B cell (primary cell): ENCODE results near the gene MAP3K4. TPM values are rescaled to one million over a fixed set of nuclear protein-coding genes. Genes with fewer than 3 reads are reported as not detected.
A peak's percentile ranks its signal among the peaks of the same experiment; 100 is the strongest.

ENCODE experiments used
- ATAC-seq: fragments of 200-7000 bp; cut with Tn5 transposase; one replicate; pipeline ENCODE4 v1.10.0; 2021; ENCODE audit warnings: low read depth, mild to moderate bottlenecking, moderate number of reproducible peaks, moderate library complexity
- CTCF ChIA-PET: fragments of 350-600 bp; sonication (Branson Sonifier 250); formaldehyde crosslinking; loops from one replicate; lab custom pipeline; 2021; ENCODE audit warnings: antibody characterized with exemption, inconsistent platforms; lab: Charles Lee
- POLR2A ChIA-PET: fragments of 350-600 bp; sonication (Branson Sonifier 250); formaldehyde crosslinking; loops from one replicate; lab custom pipeline; 2021; ENCODE audit warnings: antibody characterized with exemption; lab: Charles Lee
- DNase-seq: peaks from one replicate; pipeline ENCODE4 v3.0.0; 2013
- H2AFZ ChIP-seq: 2 replicates; pipeline ENCODE4 v1.6.1; 2012; ENCODE audit warnings: mild to moderate bottlenecking, low read depth, low read length; ENCODE audit not compliant: insufficient read depth, poor library complexity, severe bottlenecking
- H3K27ac ChIP-seq, 2 donors: 1 replicate in 1 of 2; 2 replicates in 1 of 2; pipeline ENCODE4 v1.5.1; 2012 to 2013; ENCODE audit warnings: low read length in 2 of 2, mild to moderate bottlenecking in 2 of 2, moderate library complexity in 1 of 2
- H3K27me3 ChIP-seq, 4 experiments: fragments of 200-600 bp in 1 of 4; sonication (generic) in 1 of 4; replicated peaks in 1 of 4; 1 replicate in 2 of 4; 2 replicates in 2 of 4; pipeline versions ENCODE4 v1.6.1 to v1.7.0; 2013 to 2016; ENCODE audit warnings: low read length in 3 of 4, mild to moderate bottlenecking in 2 of 4, mixed read lengths in 1 of 4, moderate library complexity in 1 of 4; ENCODE audit not compliant: insufficient read depth in 4 of 4, control insufficient read depth in 3 of 4; ENCODE audit errors: control extremely low read depth in 1 of 4
- H3K36me3 ChIP-seq, 2 experiments: replicated peaks in 1 of 2; 1 replicate in 1 of 2; 2 replicates in 1 of 2; pipeline versions ENCODE4 v1.6.1 to v1.7.1; 2013; ENCODE audit warnings: low read length in 1 of 2; ENCODE audit not compliant: insufficient read depth in 2 of 2, control insufficient read depth in 1 of 2; ENCODE audit errors: control extremely low read depth in 1 of 2, extremely low read depth in 1 of 2
- H3K4me1 ChIP-seq, 2 donors: fragments of 200-600 bp in 1 of 2; sonication (generic) in 1 of 2; 1 replicate in 1 of 2; 2 replicates in 1 of 2; pipeline versions ENCODE4 v1.5.1 to v1.6.1; 2013 to 2017; ENCODE audit warnings: low read length in 2 of 2; ENCODE audit not compliant: control insufficient read depth in 2 of 2, insufficient read depth in 2 of 2
- H3K4me2 ChIP-seq: replicated peaks from 2 replicates; pipeline ENCODE3; 2012; ENCODE audit warnings: mild to moderate bottlenecking, low read depth, low read length; ENCODE audit not compliant: poor library complexity, severe bottlenecking
- H3K4me3 ChIP-seq, 5 experiments: fragments of 200-600 bp in 1 of 5; sonication (generic) in 1 of 5; 1 replicate in 3 of 5; 2 replicates in 2 of 5; pipeline versions ENCODE4 v1.5.1 to v1.7.0; 2011 to 2016; ENCODE audit warnings: low read length in 4 of 5, mild to moderate bottlenecking in 4 of 5, low read depth in 2 of 5, control low read depth in 1 of 5, moderate library complexity in 1 of 5; ENCODE audit not compliant: insufficient read depth in 1 of 5; ENCODE audit errors: control extremely low read depth in 1 of 5, extremely low read depth in 1 of 5
- H3K79me2 ChIP-seq: fragments of 200-600 bp; sonication (generic); one replicate; pipeline ENCODE4 v1.6.0; 2016; ENCODE audit warnings: low read length; ENCODE audit not compliant: control insufficient read depth, insufficient read depth
- H3K9ac ChIP-seq: fragments of 200-600 bp; sonication (generic); 2 replicates; pipeline ENCODE4 v1.6.1; 2017; ENCODE audit warnings: mild to moderate bottlenecking, low read length, moderate library complexity
- H3K9me3 ChIP-seq, 3 donors: one replicate each; pipeline versions ENCODE4 v1.6.1 to v1.7.1; 2013; ENCODE audit warnings: low read length in 2 of 3; ENCODE audit not compliant: control insufficient read depth in 2 of 3, insufficient read depth in 1 of 3; ENCODE audit errors: control extremely low read depth in 1 of 3
- H4K20me1 ChIP-seq: 2 replicates; pipeline ENCODE4 v1.6.0; 2012; ENCODE audit warnings: mild to moderate bottlenecking, low read length; ENCODE audit not compliant: insufficient read depth, control insufficient read depth, poor library complexity, severe bottlenecking
- H3K27ac Mint-ChIP-seq: one replicate; pipeline ENCODE4 v1.8.0; 2021; ENCODE audit warnings: mixed read lengths
- H3K27me3 Mint-ChIP-seq: one replicate; pipeline ENCODE4 v1.8.0; 2021; ENCODE audit warnings: mixed read lengths
- H3K4me1 Mint-ChIP-seq: one replicate; pipeline ENCODE4 v1.8.0; 2021; ENCODE audit warnings: mixed read lengths
- H3K4me3 Mint-ChIP-seq: one replicate; pipeline ENCODE4 v1.8.0; 2021; ENCODE audit warnings: mixed read lengths
- H3K9me3 Mint-ChIP-seq: one replicate; pipeline ENCODE4 v1.8.0; 2022; ENCODE audit warnings: mixed read lengths; ENCODE audit not compliant: insufficient read depth
- CTCF ChIP-seq: fragments of 200-600 bp; IDR thresholded peaks from one replicate; pipeline ENCODE4 v1.8.0; 2022; ENCODE audit warnings: antibody characterized with exemption, mild to moderate bottlenecking
- EZH2 ChIP-seq: IDR thresholded peaks from 2 replicates; pipeline ENCODE4 v1.6.1; 2012; ENCODE audit warnings: borderline replicate concordance, low read depth, mild to moderate bottlenecking, moderate library complexity, low read length; ENCODE audit not compliant: insufficient read depth, poor library complexity, severe bottlenecking
- WGBS: methylation state at CpG from one replicate; pipeline ENCODE4 v1.1.5; 2013; ENCODE audit warnings: missing lambda C conversion rate; ENCODE audit not compliant: insufficient coverage; 5-methylcytosine and 5-hydroxymethylcytosine counted together
- intact Hi-C: fragments of 100-400 bp; cut with micrococcal nuclease; formaldehyde crosslinking; loops from one replicate; pipeline ENCODE4 v1.10.0; 2022
- polyA plus RNA-seq: library from polyadenylated mRNA; depleted of rRNA; stranded (reverse); fragments of >200 nt; gene quantifications from 2 replicates; pipeline ENCODE4 v1.2.3, GENCODE V29; 2012
- total RNA-seq, 2 donors: library from RNA; stranded (reverse); fragments of 120-200 nt in 1 of 2; gene quantifications; 1 replicate in 1 of 2; 2 replicates in 1 of 2; pipeline versions ENCODE4 v1.2.3 to v1.2.4, GENCODE V29; 2013 to 2022

The MAP3K4 gene
- total and polyA plus RNA-seq, 2 donors (not counting 1 experiment from before 2014, with no cell fraction given): 24.4 to 105 TPM

GRCh38 chr6:161130541-161130940 lies 139.0 kb downstream of the MAP3K4 start:
- Mint-ChIP-seq H3K27me3 (no peaks in the 10 kb centered on the region), H3K9me3 (no peaks in the 10 kb centered on the region), H3K27ac (no peak overlapping the region), H3K4me1 (peaks cover under 1% of the 10 kb centered on the region), H3K4me3 (no peak overlapping the region)
- Histone ChIP-seq H3K79me2 (no peaks in the 10 kb centered on the region), H3K4me1 (peaks cover under 1 to 3% of the 10 kb centered on the region in 2 donors), H2AFZ (no peak overlapping the region), H4K20me1 (no peaks in the 10 kb centered on the region), H3K4me3 (no peak overlapping the region), H3K36me3 (peaks cover 1 to 20% of the 10 kb centered on the region in 2 experiments), H3K9ac (no peak overlapping the region), H3K9me3 (no peaks in the 10 kb centered on the region), H3K27ac (no peak overlapping the region), H3K4me2 (no peak overlapping the region), H3K27me3 (no peaks in the 10 kb centered on the region)
- no peak for TF ChIP-seq EZH2
- no peak for TF ChIP-seq CTCF
- no peak for DNase-seq
- POLR2A ChIA-PET: no interaction called here
- ATAC-seq: no peak
- WGBS: 98% methylated on average over 6 of the region's 7 CpGs
- CTCF ChIA-PET: no interaction called here
- intact Hi-C loops: no loop called here

GRCh38 chr6:161130967-161131766 lies 139.6 kb downstream of the MAP3K4 start:
- no peak for TF ChIP-seq CTCF
- TF ChIP-seq EZH2: no peak
- no peaks in the 10 kb centered on the region for H3K9me3 Mint-ChIP-seq
- H3K79me2 ChIP-seq: no peaks in the 10 kb centered on the region
- H3K9ac ChIP-seq: no peak overlapping the region
- H4K20me1 ChIP-seq: no peaks in the 10 kb centered on the region
- H3K9me3 ChIP-seq: no peaks in the 10 kb centered on the region
- DNase-seq: no peak
- H2AFZ ChIP-seq: no peak overlapping the region
- no peak overlapping the region for H3K27ac ChIP-seq
- CTCF ChIA-PET: no interaction called here
- no peaks in the 10 kb centered on the region for H3K27me3 ChIP-seq
- no peaks in the 10 kb centered on the region for H3K27me3 Mint-ChIP-seq
- intact Hi-C loops: no loop called here
- H3K4me3 Mint-ChIP-seq: no peak overlapping the region
- 100% methylated on average over 2 of the region's 3 CpGs for WGBS
- H3K4me2 ChIP-seq: no peak overlapping the region
- H3K27ac Mint-ChIP-seq: peak overlapping the region; percentile 46
- peaks cover 7% of the 10 kb centered on the region for H3K4me1 Mint-ChIP-seq
- no peak for ATAC-seq
- POLR2A ChIA-PET: no interaction called here
- H3K4me1 ChIP-seq: peaks cover 7 to 9% of the 10 kb centered on the region in 2 donors
- peaks cover 1 to 17% of the 10 kb centered on the region in 2 experiments for H3K36me3 ChIP-seq
- no peak overlapping the region for H3K4me3 ChIP-seq
